Keratinocyte (primary cell): ENCODE results near the gene RTN4R. TPM values are rescaled to one million over a fixed set of nuclear protein-coding genes. Genes with fewer than 3 reads are reported as not detected.
A peak's percentile ranks its signal among the peaks of the same experiment; 100 is the strongest.

Experiments
- DNase-seq: peaks from one replicate; pipeline ENCODE4 v3.0.0-alpha.2; 2011; ENCODE audit warnings: low read depth, missing footprints, low spot score
- FAIRE-seq: peaks from 2 replicates; lab custom pipeline; 2011; peaks lifted over from hg19 to GRCh38; lab: Jason Lieb, UNC
- H2AFZ ChIP-seq: 2 replicates; pipeline ENCODE4 v1.6.0; 2012; ENCODE audit warnings: low read length, control low read depth, inconsistent platforms; ENCODE audit not compliant: control insufficient read depth
- H3K27ac ChIP-seq: 2 replicates; pipeline ENCODE4 v1.5.1; 2011; ENCODE audit warnings: low read length; ENCODE audit not compliant: control insufficient read depth, insufficient read depth
- H3K27me3 ChIP-seq: 3 replicates; pipeline ENCODE4 v1.6.0; 2011; ENCODE audit warnings: low read length; ENCODE audit not compliant: control insufficient read depth, insufficient read depth; ENCODE audit errors: extremely low read depth
- H3K36me3 ChIP-seq, 2 experiments: 2 replicates in 1 of 2; 3 replicates in 1 of 2; pipeline ENCODE4 v1.5.1; 2011; ENCODE audit warnings: low read length in 2 of 2, mild to moderate bottlenecking in 1 of 2; ENCODE audit not compliant: control insufficient read depth in 2 of 2, insufficient read depth in 2 of 2; ENCODE audit errors: extremely low read depth in 1 of 2
- H3K4me1 ChIP-seq: 3 replicates; pipeline ENCODE4 v1.5.1; 2011; ENCODE audit warnings: low read length; ENCODE audit not compliant: control insufficient read depth, insufficient read depth; ENCODE audit errors: extremely low read depth
- H3K4me2 ChIP-seq: 3 replicates; pipeline ENCODE4 v1.6.0; 2011; ENCODE audit warnings: low read depth, low read length; ENCODE audit not compliant: control insufficient read depth, insufficient read depth; ENCODE audit errors: extremely low read depth
- H3K4me3 ChIP-seq, 3 experiments: fragments of 200-600 bp in 1 of 3; sonication (generic) in 1 of 3; 2 replicates in 2 of 3; 3 replicates in 1 of 3; pipeline ENCODE4 v1.5.1; 2011 to 2016; ENCODE audit warnings: low read length in 3 of 3, mild to moderate bottlenecking in 3 of 3, control low read depth in 2 of 3, inconsistent platforms in 1 of 3, low read depth in 1 of 3, mixed read lengths in 1 of 3, mixed run types in 1 of 3, moderate library complexity in 1 of 3; ENCODE audit not compliant: control insufficient read depth in 2 of 3, insufficient read depth in 2 of 3; ENCODE audit errors: extremely low read depth in 1 of 3
- H3K79me2 ChIP-seq: 2 replicates; pipeline ENCODE4 v1.6.0; 2012; ENCODE audit warnings: low read length; ENCODE audit not compliant: control insufficient read depth, insufficient read depth
- H3K9ac ChIP-seq: 3 replicates; pipeline ENCODE4 v1.6.0; 2011; ENCODE audit warnings: low read length; ENCODE audit not compliant: control insufficient read depth, insufficient read depth; ENCODE audit errors: extremely low read depth
- H3K9me1 ChIP-seq: 3 replicates; pipeline ENCODE4 v1.6.0; 2011; ENCODE audit warnings: low read length; ENCODE audit not compliant: control insufficient read depth, insufficient read depth; ENCODE audit errors: extremely low read depth
- H3K9me3 ChIP-seq: 2 replicates; pipeline ENCODE4 v1.5.1; 2012; ENCODE audit warnings: low read depth, low read length; ENCODE audit not compliant: control insufficient read depth
- H4K20me1 ChIP-seq: 3 replicates; pipeline ENCODE4 v1.6.0; 2011; ENCODE audit warnings: low read length; ENCODE audit not compliant: control insufficient read depth, insufficient read depth; ENCODE audit errors: extremely low read depth
- CTCF ChIP-seq, 3 experiments: IDR thresholded peaks in 1 of 3; conservative IDR thresholded peaks in 1 of 3; optimal IDR thresholded peaks in 1 of 3; 2 replicates in 2 of 3; 3 replicates in 1 of 3; pipeline versions ENCODE3 to v1.5.1; 2011; ENCODE audit warnings: low read length in 3 of 3, mild to moderate bottlenecking in 3 of 3, moderate library complexity in 2 of 3, control low read depth in 1 of 3, inconsistent platforms in 1 of 3; ENCODE audit not compliant: insufficient read depth in 2 of 3; ENCODE audit errors: extremely low read depth in 1 of 3
- EZH2 ChIP-seq: IDR thresholded peaks from one replicate; pipeline ENCODE4 v1.6.1; 2012; ENCODE audit warnings: inconsistent platforms, mild to moderate bottlenecking, low read length, moderate library complexity
- dilution Hi-C: fragments of 300-500 bp; cut with MboI; formaldehyde crosslinking; loops from one replicate; pipeline ENCODE4 v1.7.0; 2020; ENCODE audit warnings: low sequenced_read_pairs; ENCODE audit not compliant: extremely low pct_ligation_motif_present
- polyA plus RNA-seq, 5 experiments: library from polyadenylated mRNA; depleted of rRNA in 3 of 5; stranded (reverse) in 3 of 5; stranded (forward) in 1 of 5; unstranded in 1 of 5; fragments of >200 nt; gene quantifications; 1 replicate in 1 of 5; 2 replicates in 3 of 5; 3 replicates in 1 of 5; pipeline versions ENCODE4 v1.2.1 to v1.2.3, GENCODE V29; 2011 to 2012; ENCODE audit warnings: missing spikeins in 2 of 5, low read depth in 1 of 5, low replicate concordance in 1 of 5

Gene RTN4R
- polyA plus RNA-seq, 1 donor (not counting 4 experiments of a cell fraction or from before 2014, with no cell fraction given), result 2.5 TPM

- FAIRE-seq (no peak), DNase-seq (no peak)
- no peak overlapping the region for H3K9ac ChIP-seq
- TF ChIP-seq EZH2 (no peak), CTCF (optimal IDR thresholded peaks at IDR 0.05 in 1 of 3, IDR thresholded peaks at IDR 0.05 in 1 of 3, conservative IDR thresholded peaks at IDR 0.05 in 1 of 3; ENCODE audit: extremely low read depth in 1 of 3, insufficient read depth in 2 of 3, low read length in 3 of 3) (no peak)
- no peak overlapping the region for H2AFZ ChIP-seq
- dilution Hi-C loops, result no loop called here
- H3K4me3 ChIP-seq, result no peak overlapping the region
- H3K27me3 ChIP-seq, result peaks cover 8% of the 10 kb centered on the region
- no peaks in the 10 kb centered on the region for H3K79me2 ChIP-seq
- H3K36me3 ChIP-seq, result no peaks in the 10 kb centered on the region
- H3K4me1 ChIP-seq, result peaks cover 27% of the 10 kb centered on the region
- H3K4me2 ChIP-seq, result peak overlapping the region; percentile 48
- no peaks in the 10 kb centered on the region for H3K9me3 ChIP-seq
- H4K20me1 ChIP-seq, result peaks cover 2% of the 10 kb centered on the region
- no peaks in the 10 kb centered on the region for H3K9me1 ChIP-seq
- H3K27ac ChIP-seq, result no peak overlapping the region
Measured at GRCh38 chr22:20237480-20238440, 30.4 kb downstream of the RTN4R start.

- no peaks in the 10 kb centered on the region for H3K36me3 ChIP-seq
- no peak overlapping the region for H3K27ac ChIP-seq
- DNase-seq (no peak), FAIRE-seq (no peak)
- H3K4me1 ChIP-seq, result peaks cover 16% of the 10 kb centered on the region
- H3K9ac ChIP-seq, result no peak overlapping the region
- H3K4me2 ChIP-seq, result no peak overlapping the region
- H3K9me1 ChIP-seq, result no peaks in the 10 kb centered on the region
- no peaks in the 10 kb centered on the region for H3K79me2 ChIP-seq
- H3K9me3 ChIP-seq, result no peaks in the 10 kb centered on the region
- H2AFZ ChIP-seq, result no peak overlapping the region
- H3K4me3 ChIP-seq, result no peak overlapping the region
- peaks cover 8% of the 10 kb centered on the region for H3K27me3 ChIP-seq
- no peaks in the 10 kb centered on the region for H4K20me1 ChIP-seq
- dilution Hi-C loops, result no loop called here
- TF ChIP-seq EZH2, result no peak
Measured at GRCh38 chr22:20236052-20236717, 31.9 kb downstream of the RTN4R start.
